Activated CD4-positive, alpha-beta T cell treated with anti-CD3 and anti-CD28 coated beads, Interleukin-2, amount 50 U/mL, for 48 hours (primary cell): ENCODE results near the gene CCDC146.
A peak's percentile ranks its signal among the peaks of the same experiment; 100 is the strongest.
"Not testable (repeated sequence)": the region's sequence is repeated elsewhere in the genome, so short reads cannot be mapped to it uniquely, and the experiment has no call there.

Source experiments
- DNase-seq, 2 experiments: peaks; one replicate each; pipeline ENCODE4 v3.0.0-alpha.2; 2020

Gene CCDC146

DNA sequence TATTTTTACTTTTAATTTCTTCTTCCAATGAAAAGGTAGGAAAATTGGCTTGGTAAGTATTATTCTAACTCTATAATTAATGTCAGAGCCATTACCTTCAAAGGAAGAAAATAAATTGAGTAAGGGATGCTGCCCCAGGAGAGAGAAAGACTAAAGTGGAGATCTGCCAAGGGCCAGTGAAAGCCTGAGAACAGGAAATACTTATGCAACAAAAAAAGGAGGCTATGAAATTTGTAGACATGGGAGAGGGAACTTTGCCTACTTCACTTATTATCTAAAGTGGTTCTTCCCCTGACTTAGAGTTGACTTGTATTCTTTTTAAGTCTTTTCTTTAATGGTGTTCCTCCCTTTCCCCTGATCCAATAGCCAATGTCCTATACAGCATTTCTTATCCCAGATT lies 29.8 kb downstream of the CCDC146 start:
- not testable (repeated sequence) for DNase-seq

DNA sequence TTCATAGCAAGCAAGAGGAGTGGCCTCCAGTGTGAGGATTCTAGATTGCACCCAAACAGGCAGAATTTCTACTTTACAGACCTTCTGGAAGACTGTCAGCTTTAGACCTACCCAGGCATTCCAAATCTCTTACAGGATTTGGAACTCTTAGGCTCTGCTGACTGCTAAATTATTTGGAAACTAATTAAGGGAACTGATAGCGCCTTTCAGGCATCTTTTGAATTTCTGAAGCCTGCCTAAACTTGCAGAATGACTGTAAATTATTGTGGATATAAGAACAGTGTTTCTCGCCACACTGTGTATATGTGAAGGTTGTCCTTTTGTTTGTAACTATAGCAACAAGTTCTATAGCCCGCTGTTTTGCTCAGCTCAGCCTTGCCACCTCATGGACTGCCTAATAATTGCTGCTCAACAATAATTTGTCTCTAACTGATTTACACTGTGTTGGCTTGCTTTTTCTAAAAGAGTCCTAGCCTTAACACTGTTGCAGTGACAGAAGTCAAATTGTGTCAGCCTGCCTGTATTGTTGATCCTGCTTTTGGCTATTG lies 32.6 kb downstream of the CCDC146 start:
- not testable (repeated sequence) for DNase-seq

DNA sequence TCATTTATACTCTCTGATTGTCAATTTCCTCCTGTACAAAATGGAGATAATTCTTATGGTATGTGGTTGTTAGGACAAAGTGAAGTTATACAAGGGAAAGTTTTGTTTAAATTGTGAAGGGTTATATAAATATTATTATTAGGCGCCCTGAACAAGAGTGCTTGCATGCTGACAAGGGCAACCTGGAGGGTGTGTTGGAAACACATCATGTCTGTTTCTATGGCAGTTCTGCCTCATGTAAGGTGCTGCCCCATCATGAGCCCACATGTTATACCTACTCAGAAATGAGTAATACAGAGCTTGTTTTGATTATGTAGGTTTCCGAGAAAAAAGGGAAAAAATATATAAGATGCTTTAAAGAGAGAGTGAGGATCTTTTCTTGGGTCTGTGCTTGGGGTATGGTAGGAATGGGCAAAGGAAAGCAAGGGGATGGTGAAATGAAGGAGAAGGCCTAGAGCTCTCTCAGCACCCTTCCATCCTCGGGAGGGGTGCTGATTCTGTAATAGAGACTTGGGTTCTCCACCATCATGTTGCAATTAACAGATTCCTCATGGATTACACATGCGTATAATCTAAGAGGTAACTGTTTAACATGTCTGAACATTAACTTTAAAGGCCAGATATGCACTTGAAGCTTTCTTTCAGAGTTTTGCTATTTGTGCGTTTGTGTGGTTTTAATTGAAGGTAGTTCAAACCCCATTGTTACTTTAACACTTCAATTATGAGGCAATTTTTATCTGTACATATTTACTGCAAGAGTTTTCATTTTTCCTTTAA lies 33.4 kb downstream of the CCDC146 start:
- DNase-seq, result peak in 1 of 2 experiments; percentile 23

DNA sequence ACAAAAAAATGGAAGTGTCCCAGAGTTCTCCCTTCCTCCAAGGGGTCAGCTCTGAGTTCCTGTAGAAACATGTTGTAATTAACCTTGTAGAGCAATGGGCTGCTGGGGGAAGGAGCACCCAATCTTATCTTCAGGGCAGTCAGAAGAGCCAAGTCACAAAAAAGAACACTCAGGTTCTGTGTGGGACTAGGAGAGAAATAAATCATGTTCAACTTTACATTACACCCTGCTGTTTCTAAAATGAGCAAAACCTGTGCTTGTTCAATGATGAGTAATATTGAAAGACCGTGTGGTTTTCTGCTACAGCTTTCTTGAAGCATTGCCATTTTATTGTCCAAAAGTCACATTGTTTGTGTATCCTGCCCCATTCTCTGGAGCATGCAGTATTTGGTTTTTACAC lies 34.6 kb downstream of the CCDC146 start:
- DNase-seq, result not testable (repeated sequence)

DNA sequence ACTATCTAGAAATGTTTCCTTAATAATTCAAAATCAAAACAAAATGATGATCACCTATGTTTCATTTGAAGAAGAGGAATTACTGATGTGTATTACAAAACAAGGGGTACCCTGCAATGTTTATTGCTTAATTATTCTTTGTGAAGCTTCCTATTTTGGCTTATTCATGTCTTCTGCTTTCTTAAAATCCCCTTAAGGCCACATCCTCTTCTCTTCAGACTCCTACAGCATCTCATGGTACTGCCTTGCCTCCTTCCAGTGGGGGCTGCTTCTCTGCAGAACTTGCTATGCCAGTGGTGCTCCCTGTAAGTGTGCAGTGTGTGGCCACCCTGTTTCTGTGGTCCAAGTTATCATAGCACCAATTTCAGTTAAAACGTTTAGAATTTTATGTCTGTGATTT lies 35.0 kb downstream of the CCDC146 start:
- no peak for DNase-seq

DNA sequence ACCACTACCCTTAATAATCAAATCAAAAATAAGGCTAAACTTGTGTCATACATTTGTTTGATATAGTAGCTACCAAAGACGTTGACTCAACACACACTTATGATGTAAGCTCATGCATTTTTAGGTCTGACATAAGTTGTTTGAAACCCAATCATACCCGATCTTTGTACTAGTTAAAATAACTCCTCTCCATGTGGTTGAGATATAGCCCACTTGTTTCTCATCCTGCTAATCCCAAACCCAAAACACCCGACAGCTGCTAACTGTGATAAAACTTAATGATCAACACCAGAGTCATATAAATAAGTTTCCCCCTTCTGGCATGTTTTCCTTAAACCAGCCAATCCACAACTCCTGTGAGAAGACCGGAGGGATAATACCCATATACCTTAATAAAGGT lies 48.7 kb downstream of the CCDC146 start:
- not testable (repeated sequence) for DNase-seq

DNA sequence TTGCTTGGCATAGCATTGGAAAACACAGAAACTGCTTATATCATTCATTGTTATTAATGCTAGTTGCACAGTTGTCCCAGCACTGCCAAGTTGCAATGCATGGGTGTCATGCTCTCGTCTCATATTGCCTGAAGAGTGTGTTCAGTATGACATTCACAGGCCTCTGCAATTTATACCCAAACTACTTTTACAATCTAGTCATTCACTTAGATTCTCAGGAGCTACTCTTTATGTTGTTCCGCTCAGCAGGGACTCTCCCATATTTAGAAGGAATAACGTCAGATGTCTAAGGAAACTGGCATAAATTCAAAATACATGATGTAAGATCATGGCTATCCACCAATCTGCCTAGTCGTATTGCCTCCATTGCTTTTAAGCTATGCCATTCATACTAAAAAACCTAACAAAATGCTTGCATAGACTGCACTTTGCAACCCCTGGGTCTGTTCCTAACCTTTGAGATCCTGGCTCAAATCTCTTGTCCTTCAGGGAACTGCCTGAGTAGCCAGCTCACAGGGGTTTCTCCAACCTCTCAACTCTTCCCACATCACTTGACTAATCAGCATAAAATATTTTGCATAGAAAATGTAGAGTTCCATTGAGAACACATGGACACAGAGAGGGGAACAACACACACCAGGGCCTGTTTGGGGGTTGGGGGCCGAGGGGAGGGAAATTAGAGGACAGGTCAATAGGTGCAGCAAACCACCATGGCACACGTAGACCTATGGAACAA lies 50.2 kb downstream of the CCDC146 start:
- not testable (repeated sequence) for DNase-seq

DNA sequence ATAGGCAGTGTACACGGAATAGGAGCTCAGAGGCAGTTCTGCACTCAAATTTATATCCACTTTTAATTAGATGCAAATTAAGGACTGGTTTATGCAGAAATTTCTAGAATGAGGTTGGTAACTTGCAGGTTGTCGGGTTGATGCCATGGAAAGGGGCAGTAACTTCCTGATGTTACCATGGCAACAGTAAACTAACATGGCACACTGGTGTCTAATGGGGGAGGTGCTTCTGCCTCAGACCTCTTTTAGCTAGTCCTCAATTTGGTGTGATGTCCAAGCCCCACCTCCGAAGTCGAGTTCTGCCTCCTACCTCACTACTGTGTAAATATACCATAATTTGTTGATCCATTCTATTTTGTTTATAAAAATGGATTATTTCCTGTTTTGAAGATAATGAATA lies 52.0 kb downstream of the CCDC146 start:
- not testable (repeated sequence) for DNase-seq

DNA sequence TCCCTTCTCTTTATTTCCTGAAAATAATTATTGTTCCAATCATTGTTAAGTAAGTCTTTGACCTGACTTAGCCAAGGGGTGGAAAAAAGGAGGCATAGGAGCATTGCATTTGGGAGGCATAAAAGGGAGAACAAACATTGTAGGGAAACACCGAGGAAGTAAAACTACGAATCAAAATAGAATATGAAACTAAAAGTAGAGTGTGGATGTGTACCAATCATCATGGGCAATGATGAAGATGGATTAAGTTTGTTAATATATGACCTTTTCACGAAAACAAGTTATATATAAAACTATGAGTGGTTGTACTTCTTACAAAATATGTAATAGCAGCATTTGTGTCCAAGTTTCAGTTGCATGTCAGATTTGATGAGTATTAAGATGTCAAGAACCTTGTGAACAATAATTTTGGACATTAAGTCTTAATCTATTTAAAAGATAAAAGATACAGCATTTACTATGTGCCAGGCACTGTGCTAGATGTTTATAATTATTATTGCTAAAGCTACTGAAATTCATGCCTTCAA lies 52.9 kb downstream of the CCDC146 start:
- not testable (repeated sequence) for DNase-seq

DNA sequence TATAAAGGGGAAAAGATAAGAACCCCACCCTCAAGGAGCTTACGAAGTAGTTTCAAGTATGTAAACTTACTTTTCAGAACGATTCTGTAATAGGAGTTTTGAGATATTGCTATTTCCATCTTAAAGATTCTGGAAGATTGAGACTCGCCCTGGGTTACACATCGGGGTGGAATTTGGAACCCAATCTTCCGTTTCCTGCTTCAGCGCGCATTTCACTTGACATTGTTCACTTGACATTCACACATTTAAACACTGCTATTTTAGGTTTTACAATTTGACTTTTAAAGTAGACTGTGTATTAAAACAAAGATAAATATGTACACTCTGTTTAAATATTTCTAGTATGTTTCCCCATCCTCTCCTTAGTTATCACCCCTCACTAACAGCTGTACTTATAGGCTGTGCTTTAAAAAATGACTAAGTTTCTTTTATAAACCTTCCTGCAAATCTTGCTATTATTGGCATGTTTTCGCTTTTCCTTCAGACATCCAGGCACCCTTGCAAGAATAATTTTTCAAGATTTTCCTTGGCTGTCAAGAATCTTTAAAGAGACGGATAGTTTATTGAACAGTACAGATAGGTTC lies 55.0 kb downstream of the CCDC146 start:
- DNase-seq, result not testable (repeated sequence)

DNA sequence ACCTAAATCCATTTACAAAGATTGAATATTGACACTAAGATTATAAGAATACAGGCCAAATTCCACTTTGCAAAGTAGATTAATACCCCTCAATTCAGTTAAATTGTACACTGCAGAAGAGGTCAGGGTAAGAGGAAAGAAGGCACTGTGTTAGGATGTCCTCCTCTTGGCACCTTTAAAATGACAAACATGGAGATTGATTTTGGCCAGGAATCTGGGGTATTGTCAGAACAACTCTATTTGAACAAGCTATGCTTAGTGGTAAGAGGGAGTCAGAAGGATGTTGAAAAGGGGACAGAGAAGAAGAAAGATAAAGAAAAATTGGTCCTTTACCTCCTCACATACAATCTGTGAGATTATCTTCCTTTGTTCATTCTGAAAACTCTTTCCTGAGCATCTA lies 55.6 kb downstream of the CCDC146 start:
- not testable (repeated sequence) for DNase-seq

DNA sequence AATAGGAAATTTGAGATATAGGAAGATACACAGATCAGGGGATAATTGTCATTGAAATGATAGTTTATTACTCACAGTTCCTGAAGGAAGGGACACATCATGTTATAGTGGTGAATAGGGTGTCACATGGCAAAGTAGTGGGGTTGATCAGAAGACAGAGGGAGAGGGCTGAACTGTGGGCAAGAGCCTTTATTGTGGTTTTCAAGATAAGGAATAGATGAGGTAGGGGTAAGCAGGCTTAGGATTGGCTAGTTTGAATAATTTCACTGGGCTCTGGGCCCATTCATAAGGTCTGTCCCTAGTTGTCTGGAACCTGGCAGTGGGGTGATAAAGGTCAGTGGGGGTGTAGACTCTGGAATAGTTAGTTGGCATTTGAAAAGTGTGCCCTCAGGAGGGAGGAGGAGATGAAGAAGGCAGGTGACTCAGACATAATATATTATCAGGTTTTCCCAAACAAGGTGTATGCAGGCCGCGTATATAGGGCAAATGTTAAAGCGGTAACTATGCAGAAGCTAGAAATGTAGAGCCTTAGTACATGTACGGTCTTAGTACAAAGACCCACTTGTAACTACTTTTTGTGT lies 58.7 kb downstream of the CCDC146 start:
- DNase-seq, result no peak

DNA sequence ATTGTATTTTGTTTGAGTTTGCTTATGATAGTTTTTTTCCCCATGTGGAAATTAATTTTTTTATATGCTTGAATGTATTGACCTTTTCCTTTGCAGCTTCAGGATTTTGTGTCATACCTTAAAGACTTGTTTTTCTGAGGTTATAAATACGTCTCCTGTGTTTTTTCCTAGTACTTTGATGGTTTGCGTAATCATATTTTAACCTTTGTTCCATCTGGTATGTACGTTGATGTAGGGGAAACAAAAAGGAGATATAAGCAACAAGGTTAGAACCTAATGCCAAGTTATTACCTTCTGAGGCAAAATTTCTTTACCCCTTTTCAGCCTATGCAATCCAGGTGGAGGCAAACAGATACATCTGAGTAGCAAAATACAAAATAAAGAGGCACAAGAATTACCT lies 59.3 kb downstream of the CCDC146 start:
- no peak for DNase-seq

DNA sequence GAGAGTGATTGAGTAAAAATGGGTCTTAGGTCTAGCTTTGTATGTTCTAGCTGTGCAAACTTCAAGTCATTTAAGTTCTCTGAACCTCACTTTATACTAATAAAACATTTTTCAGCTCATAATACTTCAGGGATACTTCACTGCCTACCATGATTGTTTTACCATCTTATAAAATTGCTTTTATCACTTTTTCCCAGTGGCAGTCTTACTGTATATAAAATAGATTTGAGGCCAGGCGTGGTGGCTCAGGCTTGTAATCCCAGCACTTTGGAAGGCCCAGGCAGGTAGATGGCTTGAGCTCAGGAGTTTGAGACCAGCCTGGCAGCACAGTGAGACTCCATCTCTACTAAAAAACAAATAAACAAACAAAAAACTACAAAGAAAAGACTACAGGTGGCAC lies 59.8 kb downstream of the CCDC146 start:
- DNase-seq, result no peak

DNA sequence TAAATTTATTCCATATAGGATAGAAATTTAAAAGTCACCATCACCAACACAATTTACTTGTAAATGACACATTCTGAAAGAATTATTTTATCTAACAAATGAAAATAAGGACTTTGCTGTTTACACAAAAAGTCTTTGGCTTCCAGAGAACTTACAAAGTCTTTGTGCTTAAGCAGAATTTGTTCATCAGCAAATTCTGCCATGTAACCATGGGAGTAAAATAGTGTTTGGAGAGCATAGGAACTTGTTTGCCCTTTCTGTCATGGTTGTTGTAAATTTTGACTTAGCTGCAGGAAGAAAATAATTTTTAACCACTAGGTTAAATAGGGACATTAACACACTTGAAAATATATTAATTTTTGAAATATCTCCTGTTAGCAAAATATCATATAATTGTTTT lies 62.0 kb downstream of the CCDC146 start:
- DNase-seq, result no peak

DNA sequence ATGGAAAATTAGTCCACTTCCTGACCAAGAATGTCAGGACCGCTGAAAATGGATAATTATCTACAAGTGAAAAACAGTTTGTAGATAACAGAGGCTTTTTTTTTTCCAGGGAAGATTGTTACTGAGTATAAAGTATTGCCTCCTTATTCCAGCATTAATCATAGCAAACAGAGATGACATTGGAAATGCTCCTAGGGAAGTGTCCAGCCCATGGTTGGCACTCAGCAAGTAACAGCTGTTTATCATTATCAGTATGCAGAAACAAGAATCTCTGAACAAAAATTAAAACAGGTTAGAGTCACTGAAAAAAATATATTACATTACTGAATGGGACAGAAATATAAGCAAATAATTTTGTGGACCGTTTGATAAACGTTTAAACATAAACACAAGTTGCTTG lies 62.6 kb downstream of the CCDC146 start:
- no peak for DNase-seq

DNA sequence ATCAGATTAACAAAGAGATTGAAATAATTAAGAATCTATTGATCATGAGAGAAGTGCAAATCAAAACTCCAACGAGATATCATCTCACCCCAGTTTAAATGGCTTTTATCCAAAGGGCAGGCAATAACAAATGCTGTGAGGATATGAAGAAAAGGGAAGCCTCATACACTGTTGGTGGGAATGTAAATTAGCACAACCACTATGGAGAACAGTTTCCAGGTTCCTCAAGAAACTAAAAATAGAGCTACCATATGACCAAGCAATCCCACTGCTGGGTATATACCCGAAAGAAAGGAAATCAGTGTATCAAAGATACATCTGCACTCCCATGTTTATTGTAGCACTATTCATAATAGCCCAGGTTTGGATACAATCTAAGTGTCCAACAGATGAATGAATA lies 63.5 kb downstream of the CCDC146 start:
- no peak for DNase-seq

DNA sequence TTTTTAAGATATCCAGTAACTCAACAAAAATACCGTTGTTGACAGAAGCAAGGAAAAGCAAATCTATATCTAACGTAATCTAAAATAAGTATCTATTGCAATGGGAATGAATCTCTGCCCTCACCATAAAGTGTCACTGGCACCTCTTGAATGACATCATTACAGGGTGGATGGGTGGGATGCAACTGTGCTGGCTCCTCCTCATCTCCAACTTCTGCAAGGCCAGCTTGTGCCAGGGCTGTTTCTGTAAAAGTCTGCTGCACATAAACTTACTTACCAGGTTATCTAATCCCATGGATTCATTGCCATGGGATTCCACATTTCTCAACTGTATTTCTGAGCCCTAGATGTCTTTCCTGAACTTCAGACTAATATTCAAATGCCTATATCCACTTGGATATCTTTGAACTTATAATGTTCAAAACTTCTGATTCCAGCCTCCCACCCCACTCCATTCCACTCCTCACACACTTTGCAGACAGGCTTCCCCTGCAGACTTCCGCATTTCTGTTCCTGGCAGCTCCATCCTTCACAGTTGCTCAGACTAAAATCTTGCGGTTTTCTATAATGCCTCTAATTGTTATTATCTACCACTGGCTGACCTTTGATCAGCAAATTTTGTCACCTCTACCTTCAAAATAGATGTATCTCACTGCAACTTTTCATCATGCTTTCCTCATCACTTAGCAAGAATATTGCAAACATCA lies 66.5 kb downstream of the CCDC146 start:
- DNase-seq, result no peak

DNA sequence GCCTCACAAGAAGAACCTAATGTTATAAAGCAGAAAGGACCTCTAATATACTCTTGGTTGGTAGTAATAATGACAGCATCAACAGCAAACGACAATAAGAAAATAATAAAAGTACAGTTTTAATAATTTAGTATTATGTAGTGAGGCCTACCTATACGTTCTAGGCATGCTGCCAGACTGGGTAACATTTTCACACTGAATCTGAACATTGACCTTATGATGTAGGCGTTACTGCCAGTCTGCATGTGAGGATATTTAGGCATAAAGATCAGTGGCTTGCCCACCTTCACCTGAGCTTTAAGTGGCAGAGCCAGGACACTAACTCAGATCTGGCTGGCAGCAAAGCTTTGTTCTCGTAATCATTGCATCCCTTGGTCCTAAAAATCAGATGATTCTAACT lies 74.7 kb downstream of the CCDC146 start:
- no peak for DNase-seq

DNA sequence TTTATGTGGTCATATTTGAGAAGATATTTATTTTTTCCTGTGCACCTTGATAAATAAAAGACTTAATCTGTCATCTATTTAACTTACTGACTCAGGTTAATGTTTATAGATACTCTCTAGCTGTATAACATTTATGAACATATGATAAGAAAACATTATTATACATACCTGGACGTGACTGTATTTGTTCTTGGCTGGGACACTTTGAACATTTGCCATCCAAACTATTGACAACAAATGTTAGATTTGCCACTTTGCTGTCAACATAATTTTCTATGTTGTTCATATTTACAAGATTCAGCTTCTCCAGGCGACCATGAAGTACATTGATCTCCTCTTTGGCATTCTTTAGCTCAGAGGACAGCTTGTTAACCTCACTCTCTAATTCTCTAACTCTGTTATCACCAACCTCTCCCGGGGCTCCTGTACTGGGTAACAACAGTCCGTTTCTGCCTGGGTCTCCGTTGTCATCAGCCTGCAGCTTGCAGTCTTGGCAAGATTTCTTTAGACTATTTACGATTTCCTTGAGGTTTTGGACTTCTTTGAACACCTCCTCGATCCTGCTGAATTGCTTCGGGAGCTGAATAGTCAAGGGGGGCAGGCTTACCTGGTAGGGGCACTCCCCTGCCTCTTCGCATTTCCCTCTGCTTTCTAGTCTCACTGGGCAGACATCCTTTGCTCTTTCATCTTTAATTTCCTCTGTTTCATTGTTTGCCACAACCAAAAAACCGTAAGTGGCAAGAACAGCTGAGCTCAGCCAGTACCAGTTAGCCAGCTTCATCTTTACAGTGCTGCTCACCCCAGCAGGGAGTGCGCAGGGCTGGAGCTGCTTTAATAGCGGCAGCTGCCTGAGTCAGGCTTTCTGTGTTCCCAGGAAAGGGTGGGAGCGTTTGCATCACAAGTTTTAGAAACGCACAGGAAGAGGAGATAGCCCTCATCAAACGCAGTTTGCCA lies 76.9 kb downstream of the CCDC146 start, which contains the start of gene FGL2:
FGL2 (minus strand) TSS at position 807 of the 954 bp plus-strand sequence; CDS start at position 781, 26 bp downstream.
- DNase-seq, result peak; percentile 23 to 40

DNA sequence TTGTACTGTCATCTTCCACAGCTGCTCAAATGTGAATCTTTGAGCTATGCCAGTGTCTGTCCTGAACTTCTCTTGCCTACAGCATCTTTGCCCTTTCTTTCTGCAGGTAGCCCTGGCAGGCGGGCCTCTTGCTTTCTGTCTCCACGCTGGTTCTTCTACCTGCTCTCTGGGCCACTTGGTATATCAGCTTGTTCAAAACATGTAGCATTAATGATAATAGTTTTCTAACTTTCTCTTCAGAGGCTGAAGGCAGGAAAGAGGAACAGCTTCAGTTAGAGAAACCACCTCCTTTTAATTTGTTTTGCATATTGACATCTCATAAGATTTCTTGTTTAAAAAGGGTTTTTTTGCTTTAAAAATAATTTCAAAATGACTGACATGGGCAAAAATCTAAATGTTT lies 78.1 kb downstream of the CCDC146 start:
- DNase-seq, result no peak
